Thoracic aorta (tissue), 2 donors: Measurements from ENCODE around the gene NFU1. TPM values are rescaled to one million over a fixed set of nuclear protein-coding genes. Genes with fewer than 3 reads are reported as not detected.

ENCODE experiments used
- ATAC-seq: fragments of 150-250 bp; one replicate; pipeline ENCODE4 v1.8.0; 2017; ENCODE audit warnings: low read depth; ENCODE audit not compliant: insufficient number of reproducible peaks, low FRiP score
- DNase-seq: peaks from one replicate; pipeline ENCODE4 v3.0.0-alpha.2; 2020; ENCODE audit warnings: low spot score
- H3K27ac ChIP-seq, 2 donors: fragments of 200-600 bp; sonication (generic); 1 replicate in 1 of 2; 2 replicates in 1 of 2; pipeline ENCODE4 v1.5.1; 2016; ENCODE audit warnings: mild to moderate bottlenecking in 2 of 2, moderate library complexity in 2 of 2
- H3K27me3 ChIP-seq: fragments of 200-600 bp; sonication (generic); replicated peaks from 2 replicates; pipeline ENCODE4 v1.6.0; 2016; ENCODE audit warnings: mild to moderate bottlenecking; ENCODE audit not compliant: insufficient read depth
- H3K36me3 ChIP-seq: fragments of 200-600 bp; sonication (generic); one replicate; pipeline ENCODE4 v1.5.1; 2016
- H3K4me1 ChIP-seq, 2 donors: fragments of 200-600 bp; sonication (generic); 1 replicate in 1 of 2; 2 replicates in 1 of 2; pipeline versions ENCODE4 v1.5.1 to v1.6.0; 2016; ENCODE audit warnings: low read depth in 2 of 2, mild to moderate bottlenecking in 1 of 2; ENCODE audit not compliant: control insufficient read depth in 1 of 2
- H3K4me3 ChIP-seq: fragments of 200-600 bp; sonication (generic); 2 replicates; pipeline ENCODE4 v1.5.1; 2016; ENCODE audit warnings: mild to moderate bottlenecking
- H3K9me3 ChIP-seq: fragments of 200-600 bp; sonication (generic); 2 replicates; pipeline ENCODE4 v1.5.1; 2016
- CTCF ChIP-seq: fragments of 200-600 bp; sonication (generic); IDR thresholded peaks from one replicate; pipeline ENCODE4 v1.5.1; 2019; ENCODE audit warnings: antibody characterized with exemption
- total RNA-seq, 2 donors: library from RNA; depleted of rRNA; stranded (reverse); fragments of >200 nt; gene quantifications; one replicate each; pipeline versions ENCODE4 v1.1.0 to v1.2.3, GENCODE V29; 2016

The NFU1 gene
- total RNA-seq, 2 donors from 2014 or later = 44.6 to 51.6 TPM

GRCh38 chr2:69386360-69386759, 50.9 kb downstream of the NFU1 start:
- no peak for TF ChIP-seq CTCF
- H3K36me3 ChIP-seq = no peaks in the 10 kb centered on the region
- H3K4me1 ChIP-seq = peaks cover 10 to 46% of the 10 kb centered on the region in 2 donors
- ATAC-seq (no peak), DNase-seq (no peak)
- peak overlapping the region; percentile 84 to 88 for H3K27ac ChIP-seq
- peak overlapping the region; percentile 94 for H3K4me3 ChIP-seq
- no peaks in the 10 kb centered on the region for H3K27me3 ChIP-seq
- no peaks in the 10 kb centered on the region for H3K9me3 ChIP-seq

GRCh38 chr2:69385443-69386151, 51.6 kb downstream of the NFU1 start:
- DNase-seq (no peak), ATAC-seq (no peak)
- Histone ChIP-seq H3K27ac (peak overlapping the region in 1 of 2 donors; percentile 84), H3K4me3 (peak overlapping the region; percentile 94), H3K4me1 (peaks cover 17 to 52% of the 10 kb centered on the region in 2 donors), H3K27me3 (no peaks in the 10 kb centered on the region), H3K36me3 (no peaks in the 10 kb centered on the region), H3K9me3 (no peaks in the 10 kb centered on the region)
- TF ChIP-seq CTCF = no peak

- DNase-seq (no peak), ATAC-seq (no peak)
- Histone ChIP-seq H3K4me3 (peak overlapping the region; percentile 94), H3K36me3 (no peaks in the 10 kb centered on the region), H3K4me1 (peaks cover 17 to 52% of the 10 kb centered on the region in 2 donors), H3K9me3 (no peaks in the 10 kb centered on the region), H3K27me3 (no peaks in the 10 kb centered on the region), H3K27ac (no peak overlapping the region)
- no peak for TF ChIP-seq CTCF
Observed at GRCh38 chr2:69384618-69385081, 52.6 kb downstream of the NFU1 start.

- peaks cover 17 to 52% of the 10 kb centered on the region in 2 donors for H3K4me1 ChIP-seq
- H3K27me3 ChIP-seq = no peaks in the 10 kb centered on the region
- H3K4me3 ChIP-seq = no peak overlapping the region
- ATAC-seq (no peak), DNase-seq (no peak)
- H3K9me3 ChIP-seq = no peaks in the 10 kb centered on the region
- no peak overlapping the region for H3K27ac ChIP-seq
- no peaks in the 10 kb centered on the region for H3K36me3 ChIP-seq
- TF ChIP-seq CTCF = no peak
Observed at GRCh38 chr2:69383176-69383812, 53.9 kb downstream of the NFU1 start.

GRCh38 chr2:69382547-69382946, 54.7 kb downstream of the NFU1 start:
- no peak for ATAC-seq
- Histone ChIP-seq H3K4me3 (no peak overlapping the region), H3K27me3 (no peaks in the 10 kb centered on the region), H3K4me1 (peaks cover 17 to 47% of the 10 kb centered on the region in 2 donors), H3K27ac (no peak overlapping the region), H3K36me3 (no peaks in the 10 kb centered on the region), H3K9me3 (no peaks in the 10 kb centered on the region)
- no peak for DNase-seq
- TF ChIP-seq CTCF = no peak
